HUES48 (cell line): ENCODE data around the gene RASSF4.

Experiments
- H3K27ac ChIP-seq: one replicate; pipeline ENCODE4 v1.7.0; 2013; ENCODE audit warnings: low read depth, low read length, inconsistent platforms
- H3K27me3 ChIP-seq: 2 replicates; pipeline ENCODE4 v1.6.1; 2013; ENCODE audit warnings: mild to moderate bottlenecking, low read length; ENCODE audit not compliant: control insufficient read depth, insufficient read depth
- H3K36me3 ChIP-seq: 2 replicates; pipeline ENCODE4 v1.6.1; 2013; ENCODE audit warnings: low read length; ENCODE audit not compliant: control insufficient read depth, insufficient read depth
- H3K4me1 ChIP-seq: 2 replicates; pipeline ENCODE4 v1.6.1; 2013; ENCODE audit warnings: mild to moderate bottlenecking, low read length; ENCODE audit not compliant: control insufficient read depth, insufficient read depth
- H3K4me3 ChIP-seq: 2 replicates; pipeline ENCODE4 v1.5.1; 2013; ENCODE audit warnings: mild to moderate bottlenecking, low read depth, low read length
- H3K9ac ChIP-seq: 2 replicates; pipeline ENCODE4 v1.6.1; 2013; ENCODE audit warnings: mild to moderate bottlenecking, low read depth, low read length, moderate library complexity
- H3K9me3 ChIP-seq: 2 replicates; pipeline ENCODE4 v1.6.1; 2013; ENCODE audit warnings: low read length; ENCODE audit not compliant: control insufficient read depth, insufficient read depth

Gene RASSF4

DNA sequence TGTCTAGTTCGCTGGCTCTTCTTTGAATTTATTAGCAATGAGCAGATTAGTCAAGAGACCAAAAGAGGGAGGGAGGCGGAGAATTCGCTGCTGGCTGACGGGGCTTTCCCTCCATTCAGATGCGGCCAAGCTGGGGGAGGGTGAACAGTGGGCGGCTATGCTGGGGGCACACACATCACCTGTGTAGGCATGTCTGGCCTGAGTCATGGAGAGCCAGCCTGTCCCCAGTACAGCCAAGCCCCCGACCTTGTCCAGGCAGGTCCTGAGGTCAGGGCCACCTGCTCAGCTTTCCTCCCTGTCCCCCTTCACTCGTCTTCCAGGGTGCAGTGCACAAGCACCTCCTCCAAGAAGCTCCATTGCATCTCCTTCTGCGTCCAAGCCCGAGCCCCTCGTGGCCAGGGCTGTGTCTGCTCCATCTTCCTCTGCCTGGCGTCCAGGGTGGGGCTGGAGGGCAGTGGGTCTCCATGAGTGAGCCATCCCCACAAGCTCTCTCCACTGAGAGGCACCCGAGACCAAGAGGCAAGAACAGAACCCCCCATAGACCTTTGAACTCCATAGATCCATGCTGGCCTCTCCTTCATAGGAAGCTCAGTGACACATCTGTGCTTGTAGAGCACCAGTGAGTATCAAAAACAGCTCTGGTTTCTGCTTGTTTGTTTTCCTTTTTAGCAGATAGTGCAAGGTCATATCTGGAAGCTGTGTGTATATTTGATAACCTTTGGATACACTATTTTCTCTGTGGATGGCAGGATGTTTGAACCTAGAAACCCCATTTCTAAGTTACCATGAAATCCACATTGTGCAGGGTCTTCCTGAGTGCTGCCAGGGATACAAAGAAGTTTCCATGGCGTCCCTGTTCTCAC is 20.9 kb downstream of the RASSF4 start:
- Histone ChIP-seq H3K9ac (no peak overlapping the region), H3K27me3 (0 out of 2 replicates have a peak, but pooled peaks cover 3% of the 10 kb centered on the region), H3K9me3 (no peaks in the 10 kb centered on the region), H3K4me3 (no peak overlapping the region), H3K36me3 (no peaks in the 10 kb centered on the region), H3K27ac (no peak overlapping the region), H3K4me1 (peaks cover 52% of the 10 kb centered on the region)

DNA sequence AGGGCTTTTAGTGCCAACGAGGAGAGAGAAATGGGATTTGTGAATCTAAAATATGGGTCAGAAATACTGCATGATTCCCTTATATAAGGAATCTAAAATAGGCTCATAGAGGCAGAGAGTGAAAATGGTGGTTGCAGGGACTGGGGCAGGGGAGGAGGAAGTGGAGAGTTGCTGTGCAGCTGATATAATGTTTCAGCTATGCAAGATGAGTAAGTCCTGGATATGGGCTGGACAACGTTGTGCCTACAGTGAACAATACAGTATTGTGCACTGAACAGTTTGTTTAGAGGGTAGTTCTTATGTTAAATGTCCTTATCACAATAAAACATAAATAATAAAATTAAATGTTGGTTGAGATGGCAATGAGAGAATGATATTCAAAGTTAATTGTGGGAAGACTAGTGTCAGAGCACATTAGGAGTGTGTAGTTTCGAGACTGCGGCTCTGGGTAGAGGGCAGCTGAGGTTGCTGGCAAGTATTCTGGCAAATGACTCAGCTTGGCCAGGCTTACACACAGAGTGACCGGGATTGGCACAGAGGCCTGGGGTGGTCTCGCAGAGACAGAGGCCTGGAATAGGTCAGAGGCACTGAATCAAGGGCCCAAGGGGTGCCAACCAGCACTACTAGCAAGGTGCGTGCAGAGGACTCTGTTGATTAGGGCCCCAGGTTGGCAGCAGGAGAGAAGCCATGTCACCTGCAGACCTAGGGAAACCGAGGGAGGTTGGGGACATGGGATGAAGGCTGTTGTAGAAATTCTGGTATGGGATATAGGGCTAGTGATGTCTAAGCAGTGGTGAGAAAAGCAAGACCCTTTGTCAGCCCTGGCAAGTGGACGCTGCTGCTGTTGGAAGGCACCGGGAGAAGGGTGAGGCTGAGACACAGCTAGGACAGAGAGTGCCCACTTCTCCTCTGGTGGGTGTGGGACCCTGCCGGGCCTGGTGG is 21.8 kb downstream of the RASSF4 start:
- H3K9me3 ChIP-seq: no peaks in the 10 kb centered on the region
- H3K36me3 ChIP-seq: no peaks in the 10 kb centered on the region
- no peak overlapping the region for H3K4me3 ChIP-seq
- no peak overlapping the region for H3K9ac ChIP-seq
- peaks cover 52% of the 10 kb centered on the region for H3K4me1 ChIP-seq
- 0 out of 2 replicates have a peak, but pooled peaks cover 3% of the 10 kb centered on the region for H3K27me3 ChIP-seq
- H3K27ac ChIP-seq: no peak overlapping the region

DNA sequence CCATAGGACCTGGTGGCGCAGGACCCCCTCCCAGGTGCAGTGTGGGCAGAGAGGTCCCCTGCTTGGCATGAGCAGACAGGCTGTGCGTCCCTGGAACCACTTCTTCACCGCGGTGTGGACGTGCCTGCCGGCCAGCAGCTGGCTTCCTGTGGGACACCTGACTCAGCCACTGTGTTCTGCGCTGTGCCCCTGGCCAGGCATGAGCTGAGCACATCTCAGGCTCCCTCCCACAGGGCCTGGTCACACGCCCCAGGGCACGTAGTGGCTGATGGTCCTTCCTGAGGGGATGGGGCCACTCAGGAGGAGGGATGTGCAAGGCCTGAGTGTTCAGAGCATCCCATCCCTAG is 22.5 kb downstream of the RASSF4 start:
- Histone ChIP-seq H3K36me3 (no peaks in the 10 kb centered on the region), H3K4me3 (no peak overlapping the region), H3K9me3 (no peaks in the 10 kb centered on the region), H3K9ac (no peak overlapping the region), H3K27ac (no peak overlapping the region), H3K4me1 (peaks cover 54% of the 10 kb centered on the region), H3K27me3 (0 out of 2 replicates have a peak, but pooled peaks cover 3% of the 10 kb centered on the region)

DNA sequence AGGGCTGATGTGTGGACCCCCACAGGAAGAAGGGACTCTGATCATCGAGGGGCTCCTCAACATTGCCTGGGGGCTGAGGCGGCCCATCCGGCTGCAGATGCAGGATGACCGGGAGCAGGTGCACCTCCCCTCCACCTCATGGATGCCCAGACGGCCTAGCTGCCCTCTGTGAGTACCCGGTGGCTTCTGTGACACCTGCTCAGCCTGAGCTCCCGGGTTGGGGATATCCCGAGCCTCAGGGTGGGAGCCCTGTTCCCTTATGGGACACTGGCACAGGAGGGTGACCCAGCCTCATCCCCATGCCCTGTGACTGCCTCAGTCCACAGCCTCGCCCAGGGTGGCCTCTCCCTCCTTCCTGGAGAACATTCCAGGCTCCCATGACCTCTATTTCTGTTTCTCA is 22.9 kb downstream of the RASSF4 start:
- Histone ChIP-seq H3K27ac (no peak overlapping the region), H3K9me3 (no peaks in the 10 kb centered on the region), H3K36me3 (no peaks in the 10 kb centered on the region), H3K9ac (no peak overlapping the region), H3K27me3 (0 out of 2 replicates have a peak, but pooled peaks cover 3% of the 10 kb centered on the region), H3K4me3 (no peak overlapping the region), H3K4me1 (peaks cover 53% of the 10 kb centered on the region)

DNA sequence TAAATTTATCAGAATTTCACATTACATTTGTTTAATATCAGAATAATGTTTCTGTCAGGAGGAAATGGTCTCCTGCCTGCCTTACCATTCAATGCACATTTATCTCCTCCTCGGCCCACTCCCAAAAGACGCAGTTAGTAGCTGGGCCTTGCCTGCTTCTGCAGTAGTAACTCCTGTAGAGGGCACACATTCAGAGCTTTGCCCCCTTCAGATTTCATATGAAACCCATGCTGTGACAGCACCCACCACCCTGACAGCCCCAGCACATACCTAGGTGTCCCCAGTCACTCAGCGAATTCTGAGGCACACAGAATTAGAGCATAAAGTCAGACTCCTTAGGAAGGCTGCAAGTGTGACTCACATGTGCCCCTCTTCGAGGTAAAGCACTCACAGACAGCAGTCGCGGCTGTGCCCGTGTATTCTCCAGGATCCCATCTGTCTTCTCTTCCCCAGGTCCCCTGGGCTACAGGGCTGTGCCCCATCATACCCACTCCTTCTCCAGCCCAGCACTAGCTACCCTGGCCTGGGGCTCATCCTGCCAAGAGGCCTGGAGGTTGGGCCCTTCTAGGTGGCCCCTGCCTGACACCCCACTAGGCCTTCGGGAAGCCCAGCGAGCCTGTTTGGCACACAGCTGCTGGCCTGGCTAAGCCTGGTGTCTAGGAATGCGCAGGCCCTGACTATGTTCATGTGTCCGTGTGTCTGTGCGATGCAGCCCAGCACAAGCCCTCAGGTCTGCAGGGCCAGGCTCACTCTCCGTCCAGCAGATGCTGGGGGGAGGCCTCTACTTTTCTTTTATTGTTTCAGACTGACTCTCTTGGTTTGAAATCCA is 23.7 kb downstream of the RASSF4 start:
- H3K27ac ChIP-seq: no peak overlapping the region
- H3K9me3 ChIP-seq: no peaks in the 10 kb centered on the region
- no peaks in the 10 kb centered on the region for H3K36me3 ChIP-seq
- H3K27me3 ChIP-seq: 0 out of 2 replicates have a peak, but pooled peaks cover 3% of the 10 kb centered on the region
- H3K9ac ChIP-seq: no peak overlapping the region
- H3K4me3 ChIP-seq: no peak overlapping the region
- H3K4me1 ChIP-seq: peaks cover 57% of the 10 kb centered on the region

DNA sequence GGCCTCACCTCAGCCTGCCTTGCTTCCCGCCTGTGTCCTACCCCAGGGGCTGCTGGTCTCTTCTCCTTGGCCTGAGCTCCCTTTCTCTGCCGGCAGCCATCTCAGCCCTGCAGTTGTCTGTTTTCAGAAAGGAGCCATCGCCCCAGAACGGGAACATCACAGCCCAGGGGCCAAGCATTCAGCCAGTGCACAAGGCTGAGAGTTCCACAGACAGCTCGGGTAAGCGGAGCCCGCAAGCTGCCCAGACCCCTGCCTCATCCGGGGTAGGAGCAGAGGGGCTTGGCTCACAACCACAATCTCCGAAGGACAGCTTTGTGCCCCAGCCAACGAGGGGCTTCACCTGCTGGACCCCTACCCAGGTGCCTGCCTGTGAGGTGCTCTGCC is 24.3 kb downstream of the RASSF4 start:
- H3K27me3 ChIP-seq: peaks cover 6% of the 10 kb centered on the region
- H3K27ac ChIP-seq: no peak overlapping the region
- H3K4me3 ChIP-seq: no peak overlapping the region
- H3K9me3 ChIP-seq: no peaks in the 10 kb centered on the region
- H3K4me1 ChIP-seq: peaks cover 56% of the 10 kb centered on the region
- no peak overlapping the region for H3K9ac ChIP-seq
- no peaks in the 10 kb centered on the region for H3K36me3 ChIP-seq

DNA sequence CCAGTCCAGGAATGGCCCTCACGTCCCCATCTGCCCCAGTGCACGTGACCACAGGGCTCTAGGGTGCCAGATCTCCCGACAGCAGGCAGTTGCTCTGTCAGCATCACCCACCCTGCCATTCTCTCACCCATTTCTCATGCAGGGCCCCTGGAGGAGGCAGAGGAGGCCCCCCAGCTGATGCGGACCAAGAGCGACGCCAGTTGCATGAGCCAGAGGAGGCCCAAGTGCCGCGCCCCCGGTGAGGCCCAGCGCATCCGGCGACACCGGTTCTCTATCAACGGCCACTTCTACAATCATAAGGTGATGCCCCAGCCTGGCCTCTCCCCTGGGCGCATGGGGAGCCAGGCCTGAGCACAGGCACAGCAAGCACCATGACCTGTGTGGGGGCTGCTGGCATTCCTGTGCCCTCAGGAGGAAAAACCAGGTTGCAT is 25.1 kb downstream of the RASSF4 start:
- no peak overlapping the region for H3K27ac ChIP-seq

DNA sequence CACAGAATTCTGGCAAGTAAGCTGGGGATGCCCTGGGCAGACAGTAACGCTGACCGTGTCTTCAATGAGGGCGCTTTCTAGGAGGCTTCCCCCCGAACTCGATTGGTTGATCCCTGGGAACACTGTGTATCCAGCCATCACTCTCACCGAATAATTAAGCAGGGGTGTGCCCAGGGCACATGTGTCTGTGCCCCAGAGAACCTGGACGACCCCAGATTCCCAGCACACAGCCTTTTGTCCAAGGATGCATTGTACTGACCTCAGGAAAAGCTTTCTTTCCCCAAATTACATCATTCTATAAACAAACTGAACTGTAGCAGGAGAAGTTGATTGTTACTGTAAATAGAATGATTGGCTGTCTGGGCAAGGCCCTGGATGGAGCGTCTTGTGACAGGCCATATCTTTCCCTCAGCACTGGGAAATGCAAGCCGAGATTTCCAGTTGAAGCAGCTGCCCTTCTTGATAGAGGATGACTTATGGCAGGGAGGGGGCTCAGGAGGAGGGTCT is 25.6 kb downstream of the RASSF4 start:
- Histone ChIP-seq H3K4me3 (no peak overlapping the region), H3K9me3 (no peaks in the 10 kb centered on the region), H3K36me3 (no peaks in the 10 kb centered on the region), H3K27ac (no peak overlapping the region), H3K4me1 (peaks cover 55% of the 10 kb centered on the region), H3K9ac (no peak overlapping the region), H3K27me3 (peaks cover 10% of the 10 kb centered on the region)

More for the DNA sequence above, 25.1 kb downstream of the RASSF4 start:
- peaks cover 10% of the 10 kb centered on the region for H3K27me3 ChIP-seq
- H3K9me3 ChIP-seq: no peaks in the 10 kb centered on the region
- peaks cover 55% of the 10 kb centered on the region for H3K4me1 ChIP-seq
- no peak overlapping the region for H3K9ac ChIP-seq
- H3K36me3 ChIP-seq: no peaks in the 10 kb centered on the region
- no peak overlapping the region for H3K4me3 ChIP-seq

DNA sequence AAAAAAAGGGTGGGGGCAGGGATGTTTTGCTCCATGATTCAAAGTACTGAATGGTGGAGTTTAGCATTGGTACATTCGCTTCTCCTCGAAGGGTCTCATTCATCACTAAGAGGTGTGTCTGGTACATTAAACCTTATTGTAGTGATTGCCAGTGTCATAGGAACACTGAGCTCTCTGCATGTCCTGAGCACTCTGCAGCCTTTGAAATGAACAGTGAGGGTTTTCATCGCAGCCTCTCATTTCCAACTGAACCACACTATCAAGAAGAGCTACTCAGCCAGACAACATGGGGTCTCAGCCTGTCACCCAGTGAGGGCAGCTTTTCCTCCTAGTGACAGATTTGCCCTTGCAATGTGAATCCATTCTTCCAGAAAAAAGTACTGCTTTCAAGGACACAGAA is 26.6 kb downstream of the RASSF4 start:
- Histone ChIP-seq H3K4me3 (no peak overlapping the region), H3K9ac (no peak overlapping the region), H3K27me3 (peaks cover 7% of the 10 kb centered on the region), H3K36me3 (no peaks in the 10 kb centered on the region), H3K4me1 (peaks cover 55% of the 10 kb centered on the region), H3K27ac (no peak overlapping the region), H3K9me3 (no peaks in the 10 kb centered on the region)

DNA sequence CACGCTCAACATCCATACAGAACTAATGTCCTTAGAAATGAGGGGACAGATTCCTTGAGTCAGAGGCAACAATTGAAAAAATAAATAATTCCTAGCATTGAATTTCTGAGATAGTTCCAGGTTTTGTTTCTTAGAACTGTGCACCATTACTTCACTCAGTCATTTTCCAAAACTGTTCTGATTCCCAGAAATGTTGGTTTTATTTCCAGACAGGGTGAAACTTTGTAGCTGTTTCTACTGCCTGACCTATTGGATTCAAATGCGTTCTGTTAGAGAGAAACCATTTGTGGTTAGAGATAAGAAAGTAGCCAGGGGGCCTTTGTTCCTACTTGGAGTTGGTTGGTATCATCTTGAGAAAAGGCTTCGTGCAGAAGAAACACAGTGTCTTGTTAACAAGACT is 27.1 kb downstream of the RASSF4 start:
- Histone ChIP-seq H3K4me1 (peaks cover 60% of the 10 kb centered on the region), H3K27ac (no peak overlapping the region), H3K36me3 (no peaks in the 10 kb centered on the region), H3K27me3 (peaks cover 7% of the 10 kb centered on the region), H3K4me3 (no peak overlapping the region), H3K9ac (no peak overlapping the region), H3K9me3 (no peaks in the 10 kb centered on the region)
